Naive thymus-derived CD8-positive, alpha-beta T cell (primary cell): Measurements from ENCODE around the gene POLR1D. TPM values are rescaled to one million over a fixed set of nuclear protein-coding genes. Genes with fewer than 3 reads are reported as not detected.
A peak's percentile ranks its signal among the peaks of the same experiment; 100 is the strongest.

Experiments
- ATAC-seq, 2 donors: fragments of 150-1000 bp; cut with Tn5 transposase in 1 of 2; sonication (Bioruptor Pico), chemical (Tn5 transposase) in 1 of 2; 1 replicate in 1 of 2; 2 replicates in 1 of 2; pipeline ENCODE4 v1.10.0; 2021; ENCODE audit warnings: mild to moderate bottlenecking in 2 of 2, moderate library complexity in 2 of 2
- POLR2A ChIA-PET: fragments of 350-600 bp; sonication (Branson Sonifier 250); formaldehyde crosslinking; loops from one replicate; lab custom pipeline; 2021; ENCODE audit warnings: antibody characterized with exemption; lab: Charles Lee
- DNase-seq, 10 donors: peaks; one replicate each; pipeline versions ENCODE4 v3.0.0 to v3.0.0-alpha.2; 2020 to 2022
- H3K27ac Mint-ChIP-seq, 10 donors: one replicate each; pipeline ENCODE4 v1.8.0; 2020 to 2022; ENCODE audit warnings: mild to moderate bottlenecking in 10 of 10, mixed read lengths in 10 of 10, moderate library complexity in 4 of 10, inconsistent platforms in 1 of 10
- H3K27me3 Mint-ChIP-seq, 5 donors: one replicate each; pipeline ENCODE4 v1.8.0; 2021 to 2022; ENCODE audit warnings: mixed read lengths in 5 of 5
- H3K36me3 Mint-ChIP-seq, 3 donors: one replicate each; pipeline ENCODE4 v1.8.0; 2020 to 2022; ENCODE audit warnings: mixed read lengths in 3 of 3, mild to moderate bottlenecking in 2 of 3, inconsistent platforms in 1 of 3
- H3K4me1 Mint-ChIP-seq, 4 donors: one replicate each; pipeline ENCODE4 v1.8.0; 2021 to 2022; ENCODE audit warnings: mixed read lengths in 4 of 4
- H3K4me3 Mint-ChIP-seq, 10 donors: one replicate each; pipeline ENCODE4 v1.8.0; 2020 to 2022; ENCODE audit warnings: mild to moderate bottlenecking in 10 of 10, mixed read lengths in 10 of 10, moderate library complexity in 6 of 10, inconsistent platforms in 1 of 10
- H3K9me3 Mint-ChIP-seq, 9 donors: one replicate each; pipeline ENCODE4 v1.8.0; 2020 to 2022; ENCODE audit warnings: mixed read lengths in 9 of 9, mild to moderate bottlenecking in 3 of 9, inconsistent platforms in 1 of 9, moderate library complexity in 1 of 9
- polyA plus RNA-seq, 3 donors: library from polyadenylated mRNA; unstranded; fragments of 300-500 nt; fragmentation: Illumina TruSeq; gene quantifications; one replicate each; pipeline ENCODE4 v1.2.3, GENCODE V29; 2021
- total RNA-seq, 8 experiments: library from RNA in 2 of 8; stranded (reverse) in 2 of 8; gene quantifications; one replicate each; pipeline ENCODE4 v1.2.3 and lab custom pipeline; 2021 to 2026

POLR1D gene
- total and polyA plus RNA-seq, 5 experiments from 2014 or later: 115 to 165 (median 136) TPM

DNA sequence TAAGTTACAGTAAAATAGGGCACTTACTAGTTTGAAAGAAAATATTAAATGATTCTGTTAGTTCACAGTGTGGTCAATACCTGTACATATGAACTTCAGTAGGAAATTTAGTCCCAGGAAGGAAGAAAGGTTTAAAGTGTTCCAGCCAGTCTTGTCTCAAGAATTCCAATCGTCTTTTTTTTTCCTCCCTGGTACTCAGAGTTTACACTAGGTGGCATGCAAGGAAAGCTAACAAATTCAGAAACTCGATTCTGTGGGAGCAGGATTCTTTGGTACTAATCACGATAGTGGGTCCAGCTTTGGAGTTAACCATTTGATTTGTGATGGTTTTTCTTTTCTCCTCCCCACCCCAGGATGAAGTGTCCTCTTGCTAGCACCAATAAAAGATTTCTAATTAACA lies 43.6 kb downstream of the POLR1D start:
- POLR2A ChIA-PET: no interaction called here
- ATAC-seq (no peak), DNase-seq (no peak)
- peak overlapping the region in 3 of 10 donors; percentile 25 to 39 (median 27) for H3K27ac Mint-ChIP-seq
- peaks cover 0 to 30% (median 8%) of the 10 kb centered on the region in 4 donors for H3K4me1 Mint-ChIP-seq
- no peaks in the 10 kb centered on the region for H3K27me3 Mint-ChIP-seq
- H3K36me3 Mint-ChIP-seq: peaks cover 0 to 23% (median 0%) of the 10 kb centered on the region in 3 donors
- no peak overlapping the region for H3K4me3 Mint-ChIP-seq
- no peaks in the 10 kb centered on the region for H3K9me3 Mint-ChIP-seq

DNA sequence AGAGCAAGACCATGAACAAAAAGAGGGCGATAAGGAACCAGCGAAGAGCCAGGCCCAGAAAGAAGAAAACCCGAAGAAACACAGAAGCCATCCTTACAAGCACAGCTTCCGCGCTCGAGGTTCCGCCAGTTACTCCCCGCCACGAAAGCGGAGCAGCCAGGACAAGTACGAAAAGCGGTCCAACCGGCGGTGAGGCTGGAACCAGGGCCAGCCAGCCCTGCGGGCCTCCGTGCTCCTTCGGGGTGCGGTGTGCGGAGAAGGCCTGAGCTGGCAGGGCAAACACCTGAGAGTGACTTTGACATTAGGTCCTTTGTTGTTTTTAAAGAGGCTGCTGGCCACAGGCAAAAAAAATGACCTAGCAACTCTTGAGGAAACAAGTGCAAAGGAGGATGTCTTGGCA lies 44.1 kb downstream of the POLR1D start:
- H3K27me3 Mint-ChIP-seq: no peaks in the 10 kb centered on the region
- H3K4me1 Mint-ChIP-seq: peaks cover 0 to 26% (median 5%) of the 10 kb centered on the region in 4 donors
- H3K4me3 Mint-ChIP-seq: no peak overlapping the region
- peak overlapping the region in 1 of 10 donors; percentile 39 for H3K27ac Mint-ChIP-seq
- peaks cover 0 to 20% (median 0%) of the 10 kb centered on the region in 3 donors for H3K36me3 Mint-ChIP-seq
- DNase-seq (no peak), ATAC-seq (no peak)
- POLR2A ChIA-PET: no interaction called here
- H3K9me3 Mint-ChIP-seq: no peaks in the 10 kb centered on the region

DNA sequence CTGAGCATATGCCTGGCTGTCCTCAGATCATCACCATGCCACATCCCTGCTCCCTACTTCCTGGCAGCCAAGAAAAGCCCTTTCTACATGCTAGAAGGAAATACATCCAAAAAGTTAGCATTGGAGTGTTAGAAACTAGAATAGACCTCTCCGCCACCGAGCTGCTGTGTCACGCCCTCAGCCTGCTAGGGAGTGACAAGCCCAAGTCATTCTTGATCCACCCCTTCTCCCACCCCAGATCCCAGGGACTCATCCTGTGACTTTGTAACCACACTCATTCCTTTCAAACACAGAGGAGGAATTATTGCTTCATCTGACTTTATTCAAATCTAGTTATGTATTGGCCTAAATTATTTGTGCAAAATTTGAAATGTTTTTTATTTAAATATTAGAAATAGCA lies 45.3 kb downstream of the POLR1D start:
- POLR2A ChIA-PET: no interaction called here
- H3K36me3 Mint-ChIP-seq: peaks cover 0 to 17% (median 0%) of the 10 kb centered on the region in 3 donors
- DNase-seq (no peak), ATAC-seq (no peak)
- H3K4me3 Mint-ChIP-seq: no peak overlapping the region
- H3K27ac Mint-ChIP-seq: peak overlapping the region in 8 of 10 donors; percentile 4 to 64 (median 30)
- no peaks in the 10 kb centered on the region for H3K27me3 Mint-ChIP-seq
- no peaks in the 10 kb centered on the region for H3K9me3 Mint-ChIP-seq
- H3K4me1 Mint-ChIP-seq: peaks cover 0 to 18% (median 4%) of the 10 kb centered on the region in 4 donors

DNA sequence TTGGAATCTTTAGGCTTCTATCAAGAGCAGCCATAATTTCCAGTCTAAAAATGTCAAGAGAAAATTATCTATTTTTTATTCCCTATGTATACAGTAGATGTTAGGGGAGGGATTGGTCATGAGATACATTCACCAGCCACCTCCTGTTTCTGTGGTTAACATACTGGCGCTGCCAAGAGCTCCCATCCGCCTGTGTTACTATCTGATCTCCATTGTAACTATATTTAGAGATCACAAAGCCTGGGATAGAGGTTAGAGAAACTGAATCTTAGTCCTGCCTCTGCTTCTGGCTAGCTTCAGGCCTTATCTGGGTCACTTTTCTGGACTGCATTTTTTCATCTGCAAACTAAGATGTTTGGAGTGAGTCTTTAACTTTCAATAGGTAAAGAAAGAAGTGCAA lies 46.3 kb downstream of the POLR1D start:
- ATAC-seq (no peak), DNase-seq (no peak)
- Mint-ChIP-seq H3K4me3 (no peak overlapping the region), H3K27me3 (no peaks in the 10 kb centered on the region), H3K36me3 (peaks cover 0 to 17% (median 2%) of the 10 kb centered on the region in 3 donors), H3K27ac (peak overlapping the region in 2 of 10 donors; percentile 77), H3K9me3 (peaks cover 0 to 3% (median 0%) of the 10 kb centered on the region in 9 donors), H3K4me1 (peaks cover 0 to 10% (median 4%) of the 10 kb centered on the region in 4 donors)
- POLR2A ChIA-PET: interaction anchor here (0.8 kb wide), 1 partner anchor 9 kb away, joined by 3 read pairs; no protein-coding TSS in a partner anchor

DNA sequence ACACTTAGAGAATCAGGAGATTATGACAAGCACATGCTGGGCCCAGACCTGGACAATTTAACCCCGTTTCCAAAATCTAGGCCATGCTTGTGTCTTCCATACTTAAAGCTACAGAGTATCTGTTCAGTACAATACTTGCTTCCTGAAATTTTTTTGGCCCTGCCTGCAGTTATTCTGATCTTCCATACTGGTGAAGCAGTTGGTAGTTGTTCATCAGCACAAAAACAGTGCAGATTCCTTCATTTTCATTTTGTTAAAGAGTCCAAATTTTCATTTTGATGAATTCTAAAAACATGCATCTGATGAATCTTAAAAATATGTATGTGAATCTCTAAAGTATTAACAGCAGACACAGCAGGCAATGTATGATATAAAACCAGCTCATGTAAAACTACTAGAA lies 49.2 kb downstream of the POLR1D start:
- POLR2A ChIA-PET: no interaction called here

DNA sequence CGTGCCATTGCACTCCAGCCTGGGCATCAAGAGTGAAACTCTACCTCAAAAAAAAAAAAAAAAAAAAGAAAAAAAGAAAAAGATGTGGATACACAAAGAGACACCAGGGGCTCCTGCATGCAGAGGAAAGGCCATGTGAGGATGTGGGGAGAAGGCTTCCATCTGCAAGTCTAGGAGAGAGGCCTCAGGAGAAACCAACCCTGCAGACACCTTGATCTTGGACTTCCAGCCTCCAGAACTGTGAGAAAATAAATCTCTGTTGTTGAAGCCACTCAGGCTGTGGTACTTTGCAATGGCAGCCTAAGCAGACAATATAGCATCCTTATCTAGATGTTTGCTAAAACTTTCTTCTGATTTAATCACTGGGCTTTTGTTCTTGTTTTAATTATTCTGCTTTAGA lies 50.3 kb downstream of the POLR1D start:
- Mint-ChIP-seq H3K27ac (no peak overlapping the region), H3K4me1 (no peaks in the 10 kb centered on the region), H3K4me3 (no peak overlapping the region), H3K9me3 (peaks cover 0 to 3% (median 0%) of the 10 kb centered on the region in 9 donors), H3K36me3 (peaks cover 0 to 2% (median under 1%) of the 10 kb centered on the region in 3 donors), H3K27me3 (no peaks in the 10 kb centered on the region)
- no peak for ATAC-seq
- no peak for DNase-seq
- POLR2A ChIA-PET: no interaction called here

More for the DNA sequence above, 49.2 kb downstream of the POLR1D start:
- H3K9me3 Mint-ChIP-seq: peaks cover 0 to 3% (median 0%) of the 10 kb centered on the region in 9 donors
- ATAC-seq (no peak), DNase-seq (no peak)
- no peak overlapping the region for H3K4me3 Mint-ChIP-seq
- H3K27me3 Mint-ChIP-seq: no peaks in the 10 kb centered on the region
- H3K36me3 Mint-ChIP-seq: peaks cover 0 to 5% (median 2%) of the 10 kb centered on the region in 3 donors
- H3K4me1 Mint-ChIP-seq: no peaks in the 10 kb centered on the region
- no peak overlapping the region for H3K27ac Mint-ChIP-seq

Other genes with a start within 250 kb of the POLR1D start
- 100 to 1,000 TPM; 238 to 244 TPM for gene GTF3A, start 197.3 kb upstream of the POLR1D start, total RNA-seq
- gene GTF3A, start 197.3 kb upstream of the POLR1D start, polyA plus RNA-seq: 100 to 1,000 TPM; 406 to 534 (median 525) TPM
- 10 to 100 TPM; 80.7 to 81.7 TPM for gene MTIF3, start 171.3 kb upstream of the POLR1D start, total RNA-seq
- 10 to 100 TPM; 46.6 to 69.2 (median 60.8) TPM for gene MTIF3, start 171.3 kb upstream of the POLR1D start, polyA plus RNA-seq
- gene LNX2, start 1.4 kb upstream of the POLR1D start, total RNA-seq: 10 to 100 TPM; 10.0 to 10.8 TPM
- 1 to 10 TPM; 2.5 to 3.1 (median 2.8) TPM for gene LNX2, start 1.4 kb upstream of the POLR1D start, polyA plus RNA-seq
- not detected for gene GSX1, start 170.6 kb downstream of the POLR1D start, total RNA-seq
- gene GSX1, start 170.6 kb downstream of the POLR1D start, polyA plus RNA-seq: not detected